Right ventricle myocardium superior (tissue), 1 donor: ENCODE results near the gene SLC2A9. TPM values are rescaled to one million over a fixed set of nuclear protein-coding genes. Genes with fewer than 3 reads are reported as not detected.
A peak's percentile ranks its signal among the peaks of the same experiment; 100 is the strongest.
"Not testable (repeated sequence)": the region's sequence is repeated elsewhere in the genome, so short reads cannot be mapped to it uniquely, and the experiment has no call there.

ENCODE experiments used
- ATAC-seq: fragments of 200-7000 bp; cut with Tn5 transposase; one replicate; pipeline ENCODE4 v1.9.1; 2020; ENCODE audit warnings: mild to moderate bottlenecking; ENCODE audit not compliant: poor library complexity
- DNase-seq: peaks from one replicate; pipeline ENCODE4 v3.0.0-alpha.2; 2020
- intact Hi-C: fragments of 100-400 bp; cut with DNase I; formaldehyde crosslinking; loops from one replicate; pipeline ENCODE4 v1.11.2; 2022
- total RNA-seq: library from RNA; stranded (reverse); fragmentation: NEBNext Ultra II Directional; extraction: Animal tissue kit (Norgen Biotek cat#: 25700); gene quantifications from one replicate; pipeline ENCODE4 v1.2.1, GENCODE V29; 2021
- donor health status: DM: no; HTN: yes; CAD: no; lungs with severe emphysema.

The SLC2A9 gene
- total RNA-seq, 1 donor from 2014 or later: 8.8 TPM

GRCh38 chr4:9923195-9923812 lies 98.0 kb downstream of the SLC2A9 start:
- intact Hi-C loops: no loop called here
- ATAC-seq (no peak), DNase-seq (no peak)

GRCh38 chr4:9921326-9921725 lies 100.0 kb downstream of the SLC2A9 start:
- ATAC-seq: no peak
- DNase-seq: no peak
- intact Hi-C loops: no loop called here

- DNase-seq: no peak
- intact Hi-C loops: no loop called here
- ATAC-seq: no peak
Measured at GRCh38 chr4:9920029-9920428, 101.3 kb downstream of the SLC2A9 start.

- intact Hi-C loops: no loop called here
- ATAC-seq: peak; percentile 34
- no peak for DNase-seq
Measured at GRCh38 chr4:9919047-9919446, 102.2 kb downstream of the SLC2A9 start.

GRCh38 chr4:9918484-9918883 lies 102.8 kb downstream of the SLC2A9 start:
- intact Hi-C loops: no loop called here
- peak; percentile 47 for ATAC-seq
- no peak for DNase-seq

GRCh38 chr4:9916937-9917336 lies 104.4 kb downstream of the SLC2A9 start:
- DNase-seq (no peak), ATAC-seq (peak; percentile 76)
- intact Hi-C loops: no loop called here

GRCh38 chr4:9916346-9916745 lies 105.0 kb downstream of the SLC2A9 start:
- ATAC-seq (no peak), DNase-seq (no peak)
- intact Hi-C loops: no loop called here

GRCh38 chr4:9913846-9914245 lies 107.5 kb downstream of the SLC2A9 start:
- no peak for DNase-seq
- no peak for ATAC-seq
- intact Hi-C loops: no loop called here

- no peak for DNase-seq
- ATAC-seq: peak; percentile 47
- intact Hi-C loops: no loop called here
Measured at GRCh38 chr4:9906996-9907395, 114.3 kb downstream of the SLC2A9 start.

GRCh38 chr4:9904976-9905587 lies 116.2 kb downstream of the SLC2A9 start:
- peak; percentile 60 for ATAC-seq
- peak; percentile 53 for DNase-seq
- intact Hi-C loops: loop anchor here (5.0 kb wide), 1 partner anchor 87 kb away; no protein-coding TSS in a partner anchor

GRCh38 chr4:9903317-9903716 lies 118.0 kb downstream of the SLC2A9 start:
- no peak for DNase-seq
- intact Hi-C loops: loop anchor here (5.0 kb wide), 1 partner anchor 89 kb away; no protein-coding TSS in a partner anchor
- no peak for ATAC-seq

GRCh38 chr4:9901257-9901656 lies 120.0 kb downstream of the SLC2A9 start:
- intact Hi-C loops: loop anchor here (5.0 kb wide), 1 partner anchor 91 kb away; no protein-coding TSS in a partner anchor
- ATAC-seq (peak; percentile 61), DNase-seq (no peak)

- not testable (repeated sequence) for ATAC-seq, DNase-seq
- intact Hi-C loops: loop anchor here (5.0 kb wide), 1 partner anchor 92 kb away; no protein-coding TSS in a partner anchor
Measured at GRCh38 chr4:9900633-9901032, 120.7 kb downstream of the SLC2A9 start.

GRCh38 chr4:9899306-9900055 lies 121.8 kb downstream of the SLC2A9 start:
- DNase-seq (no peak), ATAC-seq (no peak)
- intact Hi-C loops: loop anchor here (5.0 kb wide), 2 partner anchors 93 to 118 kb away; no protein-coding TSS in a partner anchor

- peak; percentile 91 for ATAC-seq
- intact Hi-C loops: loop anchor here (5.0 kb wide), 1 partner anchor 119 kb away; no protein-coding TSS in a partner anchor
- peak; percentile 72 for DNase-seq
Measured at GRCh38 chr4:9898596-9899305, 122.5 kb downstream of the SLC2A9 start.

- no peak for DNase-seq
Measured at GRCh38 chr4:9895333-9895705, 126.0 kb downstream of the SLC2A9 start.

GRCh38 chr4:9894644-9895332 lies 126.5 kb downstream of the SLC2A9 start:
- ATAC-seq: no peak
- no peak for DNase-seq
- intact Hi-C loops: loop anchor here (2.0 to 5.0 kb wide), 2 partner anchors 123 to 126 kb away; no protein-coding TSS in a partner anchor

More at GRCh38 chr4:9895333-9895705, 126.0 kb downstream of the SLC2A9 start:
- no peak for ATAC-seq
- intact Hi-C loops: loop anchor here (2.0 to 5.0 kb wide), 2 partner anchors 122 to 127 kb away; no protein-coding TSS in a partner anchor
